Gastroesophageal sphincter (tissue), 4 donors: ENCODE measurements around the gene CAND1. TPM values are rescaled to one million over a fixed set of nuclear protein-coding genes. Genes with fewer than 3 reads are reported as not detected.

Source experiments
- ATAC-seq: fragments of 150-250 bp; one replicate; pipeline ENCODE4 v1.9.1; 2016; ENCODE audit warnings: mild to moderate bottlenecking, moderate library complexity
- H3K27ac ChIP-seq, 4 donors: fragments of 200-600 bp; sonication (generic) in 3 of 4; 1 replicate in 3 of 4; 2 replicates in 1 of 4; pipeline ENCODE4 v1.5.1; 2016 to 2019
- H3K27me3 ChIP-seq: fragments of 200-600 bp; sonication (generic); one replicate; pipeline ENCODE4 v1.5.1; 2019
- H3K36me3 ChIP-seq, 2 donors: fragments of 200-600 bp; sonication (generic); one replicate each; pipeline ENCODE4 v1.5.1; 2019; ENCODE audit warnings: control low read depth in 1 of 2
- H3K4me1 ChIP-seq, 3 donors: fragments of 200-600 bp; sonication (generic); 1 replicate in 2 of 3; 2 replicates in 1 of 3; pipeline ENCODE4 v1.5.1; 2016 to 2019; ENCODE audit warnings: control low read depth in 2 of 3
- H3K4me3 ChIP-seq, 2 donors: fragments of 200-600 bp; sonication (generic); one replicate each; pipeline ENCODE4 v1.5.1; 2019; ENCODE audit warnings: mild to moderate bottlenecking in 1 of 2, moderate library complexity in 1 of 2
- H3K9me3 ChIP-seq, 3 donors: fragments of 200-600 bp; sonication (generic); one replicate each; pipeline ENCODE4 v1.5.1; 2017 to 2019; ENCODE audit warnings: control low read depth in 2 of 3
- CTCF ChIP-seq, 4 experiments: fragments of 200-600 bp in 2 of 4; fragments of 450-650 bp in 2 of 4; sonication (generic) in 1 of 4; IDR thresholded peaks; one replicate each; pipeline ENCODE4 v1.5.1; 2017 to 2019; ENCODE audit warnings: antibody characterized with exemption in 4 of 4, mild to moderate bottlenecking in 2 of 4, moderate library complexity in 2 of 4
- EP300 ChIP-seq: sonication (generic); formaldehyde crosslinking; IDR thresholded peaks from one replicate; pipeline ENCODE4 v1.6.1; 2017; ENCODE audit warnings: antibody characterized with exemption, mild to moderate bottlenecking
- POLR2A ChIP-seq, 2 donors: fragments of 450-650 bp; IDR thresholded peaks; one replicate each; pipeline ENCODE4 v1.6.1; 2017; ENCODE audit warnings: antibody characterized with exemption in 2 of 2, mild to moderate bottlenecking in 2 of 2, moderate library complexity in 1 of 2
- POLR2AphosphoS5 ChIP-seq: sonication (generic); formaldehyde crosslinking; IDR thresholded peaks from one replicate; pipeline ENCODE4 v1.6.1; 2017; ENCODE audit warnings: antibody characterized with exemption
- WGBS, 2 donors: methylation state at CpG; one replicate each; pipeline ENCODE4 v1.1.5; 2018; ENCODE audit warnings: low coverage in 1 of 2; 5-methylcytosine and 5-hydroxymethylcytosine counted together
- total RNA-seq, 4 donors: library from RNA; depleted of rRNA; stranded (reverse); fragments of >200 nt; gene quantifications; one replicate each; pipeline ENCODE4 v1.1.0, GENCODE V29; 2016

CAND1 gene
- total RNA-seq, 4 donors from 2014 or later: 68.7 to 98.5 (median 77.8) TPM

- WGBS, 2 donors: 86 to 100% methylated on average over 1 to 2 of the region's 2 CpGs
- no peak for ATAC-seq
- Histone ChIP-seq H3K27ac (no peak overlapping the region), H3K27me3 (no peaks in the 10 kb centered on the region), H3K4me1 (peaks cover 0 to 42% (median 2%) of the 10 kb centered on the region in 3 donors), H3K36me3 (peaks cover 3 to 15% of the 10 kb centered on the region in 2 donors), H3K9me3 (no peaks in the 10 kb centered on the region), H3K4me3 (no peak overlapping the region)
- TF ChIP-seq POLR2AphosphoS5 (no peak), CTCF (IDR thresholded peaks at IDR 0.05) (no peak), POLR2A (IDR thresholded peaks at IDR 0.05) (no peak), EP300 (no peak)
Measured at GRCh38 chr12:67284561-67284960, 15.4 kb downstream of the CAND1 start.

GRCh38 chr12:67286257-67286656 is 17.1 kb downstream of the CAND1 start:
- H3K27me3 ChIP-seq: no peaks in the 10 kb centered on the region
- no peak overlapping the region for H3K27ac ChIP-seq
- H3K9me3 ChIP-seq: no peaks in the 10 kb centered on the region
- 94 to 98% methylated on average over 5 of the region's 5 CpGs for WGBS, 2 donors
- H3K4me1 ChIP-seq: peaks cover 0 to 37% (median 0%) of the 10 kb centered on the region in 3 donors
- H3K4me3 ChIP-seq: no peak overlapping the region
- TF ChIP-seq POLR2AphosphoS5 (no peak), CTCF (IDR thresholded peaks at IDR 0.05) (no peak), EP300 (no peak), POLR2A (IDR thresholded peaks at IDR 0.05) (no peak)
- no peak for ATAC-seq
- peaks cover 3 to 21% of the 10 kb centered on the region in 2 donors for H3K36me3 ChIP-seq

GRCh38 chr12:67287311-67287710 is 18.2 kb downstream of the CAND1 start:
- Histone ChIP-seq H3K27me3 (no peaks in the 10 kb centered on the region), H3K36me3 (peaks cover 3 to 17% of the 10 kb centered on the region in 2 donors), H3K4me3 (no peak overlapping the region), H3K9me3 (no peaks in the 10 kb centered on the region), H3K27ac (no peak overlapping the region), H3K4me1 (peaks cover 0 to 40% (median 0%) of the 10 kb centered on the region in 3 donors)
- 91 to 100% methylated on average over 1 to 5 of the region's 5 CpGs for WGBS, 2 donors
- ATAC-seq: no peak
- TF ChIP-seq EP300 (no peak), POLR2AphosphoS5 (no peak), POLR2A (IDR thresholded peaks at IDR 0.05) (no peak), CTCF (IDR thresholded peaks at IDR 0.05) (no peak)

GRCh38 chr12:67288561-67288960 is 19.4 kb downstream of the CAND1 start:
- no peak for ATAC-seq
- Histone ChIP-seq H3K27me3 (no peaks in the 10 kb centered on the region), H3K4me1 (peaks cover 0 to 40% (median 0%) of the 10 kb centered on the region in 3 donors), H3K9me3 (no peaks in the 10 kb centered on the region), H3K36me3 (peaks cover 3 to 14% of the 10 kb centered on the region in 2 donors), H3K4me3 (no peak overlapping the region), H3K27ac (no peak overlapping the region)
- WGBS, 2 donors: 29 to 70% methylated on average over 1 to 2 of the region's 2 CpGs
- TF ChIP-seq CTCF (IDR thresholded peaks at IDR 0.05) (no peak), EP300 (no peak), POLR2AphosphoS5 (no peak), POLR2A (IDR thresholded peaks at IDR 0.05) (no peak)

- TF ChIP-seq CTCF (IDR thresholded peaks at IDR 0.05): no peak
- no peak for TF ChIP-seq EP300
- TF ChIP-seq POLR2AphosphoS5: no peak
- no peak for TF ChIP-seq POLR2A (IDR thresholded peaks at IDR 0.05)
- Histone ChIP-seq H3K4me3 (no peak overlapping the region), H3K27ac (no peak overlapping the region), H3K4me1 (peaks cover 0 to 32% (median 0%) of the 10 kb centered on the region in 3 donors), H3K27me3 (no peaks in the 10 kb centered on the region), H3K36me3 (peaks cover 0 to 30% of the 10 kb centered on the region in 2 donors), H3K9me3 (no peaks in the 10 kb centered on the region)
- WGBS, 2 donors: 86 to 100% methylated on average over 1 of the region's 2 CpGs
- ATAC-seq: no peak
Measured at GRCh38 chr12:67290378-67290777, 21.2 kb downstream of the CAND1 start.
